ENCODE measurements around the gene UNC45A.

DNA sequence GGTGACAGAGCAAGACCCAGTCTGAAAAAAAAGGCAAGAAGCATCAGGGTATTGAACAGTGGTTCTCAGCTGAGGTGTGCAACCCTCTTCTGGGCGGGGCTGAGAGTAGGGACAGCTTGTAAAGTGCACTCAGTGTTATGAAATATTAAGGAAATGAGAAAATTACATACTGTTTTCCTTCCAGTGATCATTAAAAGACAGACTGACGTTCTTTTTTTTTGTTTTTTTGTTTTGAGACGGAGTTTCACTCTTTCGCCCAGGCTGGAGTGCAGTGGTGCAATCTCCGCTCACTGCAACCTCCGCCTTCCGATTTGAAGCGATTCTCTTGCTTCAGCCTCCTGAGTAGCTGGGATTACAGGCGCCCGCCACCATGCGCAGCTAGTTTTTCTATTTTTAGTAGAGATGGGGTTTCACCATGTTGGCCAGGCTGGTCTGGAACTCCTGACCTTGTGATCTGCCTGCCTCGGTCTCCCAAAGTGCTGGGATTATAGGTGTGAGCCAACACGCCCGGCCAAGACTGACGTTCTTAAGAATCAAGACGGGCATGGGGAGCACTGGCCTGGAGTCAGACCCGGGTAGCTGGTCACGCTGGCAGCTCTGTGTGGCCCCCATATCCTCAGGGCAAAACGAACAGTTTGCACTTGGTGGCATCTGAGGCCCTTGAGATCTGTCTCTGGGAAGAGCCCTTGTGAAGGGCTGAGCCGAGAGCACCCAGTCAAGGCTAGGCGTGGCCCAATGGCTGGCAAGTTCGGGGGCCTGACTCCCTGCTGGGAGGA is 20.6 kb upstream of the UNC45A start:
- TF ChIP-seq, protein P1, sequence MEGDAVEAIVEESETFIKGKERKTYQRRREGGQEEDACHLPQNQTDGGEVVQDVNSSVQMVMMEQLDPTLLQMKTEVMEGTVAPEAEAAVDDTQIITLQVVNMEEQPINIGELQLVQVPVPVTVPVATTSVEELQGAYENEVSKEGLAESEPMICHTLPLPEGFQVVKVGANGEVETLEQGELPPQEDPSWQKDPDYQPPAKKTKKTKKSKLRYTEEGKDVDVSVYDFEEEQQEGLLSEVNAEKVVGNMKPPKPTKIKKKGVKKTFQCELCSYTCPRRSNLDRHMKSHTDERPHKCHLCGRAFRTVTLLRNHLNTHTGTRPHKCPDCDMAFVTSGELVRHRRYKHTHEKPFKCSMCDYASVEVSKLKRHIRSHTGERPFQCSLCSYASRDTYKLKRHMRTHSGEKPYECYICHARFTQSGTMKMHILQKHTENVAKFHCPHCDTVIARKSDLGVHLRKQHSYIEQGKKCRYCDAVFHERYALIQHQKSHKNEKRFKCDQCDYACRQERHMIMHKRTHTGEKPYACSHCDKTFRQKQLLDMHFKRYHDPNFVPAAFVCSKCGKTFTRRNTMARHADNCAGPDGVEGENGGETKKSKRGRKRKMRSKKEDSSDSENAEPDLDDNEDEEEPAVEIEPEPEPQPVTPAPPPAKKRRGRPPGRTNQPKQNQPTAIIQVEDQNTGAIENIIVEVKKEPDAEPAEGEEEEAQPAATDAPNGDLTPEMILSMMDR (IDR thresholded peaks at IDR 0.05; ENCODE audit: low read length): no peak
- TF ChIP-seq EZH2 (IDR thresholded peaks at IDR 0.05; ENCODE audit: borderline replicate concordance, low read length): no peak

All from OCI-LY1 (cell line).